GM18520 (cell line): ENCODE results near the gene TCEAL1.
A peak's percentile ranks its signal among the peaks of the same experiment; 100 is the strongest.
"Not testable (repeated sequence)": the region's sequence is repeated elsewhere in the genome, so short reads cannot be mapped to it uniquely, and the experiment has no call there.

Experiments
- ATAC-seq: cut with Tn5 transposase; IDR thresholded peaks from one replicate; pipeline ENCODE4 v1.9.1; 2021; ENCODE audit not compliant: unreplicated experiment

The TCEAL1 gene, protein sequence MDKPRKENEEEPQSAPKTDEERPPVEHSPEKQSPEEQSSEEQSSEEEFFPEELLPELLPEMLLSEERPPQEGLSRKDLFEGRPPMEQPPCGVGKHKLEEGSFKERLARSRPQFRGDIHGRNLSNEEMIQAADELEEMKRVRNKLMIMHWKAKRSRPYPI

DNA sequence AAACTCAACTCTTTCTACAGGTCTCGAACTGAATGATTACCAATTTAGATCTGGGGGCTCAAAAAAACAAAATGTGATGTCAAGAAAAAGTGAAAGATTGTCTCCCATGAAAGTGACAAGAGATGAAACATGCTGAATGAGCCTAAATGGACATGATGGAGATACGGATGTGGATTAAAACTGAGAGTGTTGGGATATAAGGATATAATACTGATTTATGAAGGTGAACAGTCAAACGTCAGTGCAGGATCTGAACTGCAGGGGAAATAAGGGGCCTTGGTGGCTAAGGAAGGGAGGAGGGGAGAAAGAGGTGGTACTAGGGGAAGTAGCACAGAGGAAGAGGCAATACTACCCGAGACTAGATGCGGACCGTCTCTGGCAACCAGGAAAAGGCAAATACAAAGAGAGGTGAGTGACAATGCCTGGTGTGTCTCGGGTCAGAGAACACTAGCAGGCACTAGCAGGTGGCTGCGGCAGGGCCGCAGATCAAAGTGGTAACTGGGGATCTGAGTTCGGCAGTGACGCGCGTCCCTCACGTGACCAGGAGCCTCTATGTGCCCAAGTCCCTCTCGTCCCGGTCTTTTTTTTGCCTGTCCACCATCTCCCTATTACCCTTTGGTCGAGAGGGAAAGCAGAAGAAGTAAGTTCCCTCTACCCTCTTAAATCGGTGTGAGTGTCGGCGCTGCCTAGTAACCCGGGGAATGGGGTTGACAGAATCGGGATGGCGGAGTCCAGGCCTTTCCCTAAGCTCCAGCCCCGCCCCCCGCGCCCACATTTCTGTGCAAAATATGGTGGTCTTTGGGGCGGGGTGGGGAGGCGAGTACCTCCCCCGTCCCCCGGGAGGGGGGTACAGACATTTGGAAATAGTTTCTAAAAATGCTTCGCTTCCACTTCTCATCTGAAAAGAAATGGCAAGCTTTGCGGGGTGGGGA lies at the start of gene TCEAL1:
TSS of gene TCEAL1 (plus strand) at position 590 of the 932 bp plus-strand sequence. CDS start 942 bp downstream, outside the sequence.
- ATAC-seq = peak; percentile 61

DNA sequence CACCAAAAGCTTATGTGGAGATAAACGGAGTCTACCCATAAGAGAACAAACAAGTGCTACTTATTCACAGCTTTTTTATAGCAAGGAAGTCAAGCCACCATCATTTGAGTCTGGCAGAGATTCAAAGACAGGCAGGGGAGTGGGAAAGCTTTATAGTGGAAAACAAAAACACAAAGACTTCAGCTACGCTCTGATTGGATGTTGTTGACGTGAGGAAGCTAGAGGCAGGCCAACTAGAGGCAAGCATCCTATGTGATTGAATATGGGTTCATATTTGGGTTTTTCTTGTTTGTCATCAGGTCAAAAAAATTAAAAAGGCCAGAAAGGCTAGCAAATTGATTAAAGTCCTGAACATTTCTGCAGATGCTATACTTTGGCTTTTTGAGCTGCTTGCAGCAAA lies 44.2 kb upstream of the TCEAL1 start:
- ATAC-seq = no peak

DNA sequence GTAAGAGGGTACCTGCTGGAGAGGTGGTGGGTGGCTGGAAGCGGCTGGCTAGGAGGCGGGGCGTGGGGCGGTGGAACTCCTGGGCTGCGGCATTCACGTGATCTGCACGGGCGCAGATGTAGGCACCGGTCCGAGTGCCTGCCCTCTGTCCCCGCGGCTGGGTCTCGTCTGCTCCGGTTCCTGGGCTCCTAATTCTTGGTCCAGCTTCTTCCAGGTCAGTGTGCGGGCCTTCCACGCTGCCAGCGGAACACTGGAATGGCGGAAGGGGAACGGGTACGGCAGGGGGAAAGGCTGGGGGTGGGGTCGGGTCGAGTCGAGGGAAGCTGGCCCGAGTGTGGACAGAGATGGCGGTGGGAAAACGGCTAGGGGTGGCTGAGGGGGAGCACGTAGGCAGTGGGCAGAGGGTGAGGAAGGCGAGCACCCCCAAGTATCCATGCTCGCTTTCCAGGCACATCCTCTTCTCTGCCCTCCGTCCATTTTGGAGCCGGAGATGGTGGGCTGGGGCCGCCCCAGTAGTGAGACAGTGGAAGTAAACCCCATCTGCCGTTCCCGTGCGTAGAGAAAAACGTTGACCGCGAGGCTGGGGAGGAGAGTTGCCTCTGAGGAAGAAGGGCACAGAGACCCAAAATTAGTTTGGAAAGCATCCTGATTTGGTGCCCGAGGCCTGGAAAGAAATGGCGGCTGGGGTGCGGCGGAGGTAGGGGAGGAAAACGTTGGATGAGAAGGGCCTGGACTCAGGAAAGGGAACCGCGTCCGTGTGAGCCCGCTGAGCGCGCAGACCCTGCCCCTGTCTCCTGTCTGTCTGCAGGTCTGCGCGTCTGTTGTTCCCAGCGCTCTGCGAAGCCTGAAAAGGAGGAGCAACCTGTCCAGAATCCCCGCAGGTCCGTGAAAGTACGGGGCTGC lies 43.1 kb upstream of the TCEAL1 start, which contains the start of gene TCEAL4:
TSS of gene TCEAL4 (plus strand) at position 105 of the 903 bp plus-strand sequence. CDS start 1,161 bp downstream, outside the sequence.
- no peak for ATAC-seq

DNA sequence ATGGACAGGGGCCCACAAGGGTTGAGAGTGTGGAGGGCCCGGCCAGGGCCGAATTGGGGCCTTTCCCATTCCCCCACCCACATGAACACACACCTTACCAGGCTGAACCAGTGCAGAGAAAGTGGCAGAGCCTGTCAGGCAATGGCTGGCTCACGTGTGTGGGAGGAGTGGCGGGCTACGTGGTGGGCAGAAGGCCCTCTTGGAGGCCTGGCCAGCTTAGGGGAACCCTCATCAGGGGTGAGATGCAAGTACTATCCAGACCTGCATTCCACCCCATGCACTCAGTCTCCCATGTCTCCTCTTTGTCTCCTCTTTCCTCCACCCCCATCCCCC lies 42.5 kb upstream of the TCEAL1 start:
- no peak for ATAC-seq

DNA sequence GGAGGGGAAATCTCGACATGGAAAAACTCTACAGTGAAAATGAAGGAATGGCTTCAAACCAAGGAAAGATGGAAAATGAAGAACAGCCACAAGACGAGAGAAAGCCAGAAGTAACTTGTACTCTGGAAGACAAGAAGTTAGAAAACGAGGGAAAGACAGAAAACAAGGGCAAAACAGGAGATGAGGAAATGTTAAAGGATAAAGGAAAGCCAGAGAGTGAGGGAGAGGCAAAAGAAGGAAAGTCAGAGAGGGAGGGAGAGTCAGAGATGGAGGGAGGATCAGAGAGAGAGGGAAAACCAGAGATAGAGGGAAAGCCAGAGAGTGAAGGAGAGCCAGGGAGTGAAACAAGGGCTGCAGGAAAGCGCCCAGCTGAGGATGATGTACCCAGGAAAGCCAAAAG lies 42.1 kb upstream of the TCEAL1 start:
- no peak for ATAC-seq

DNA sequence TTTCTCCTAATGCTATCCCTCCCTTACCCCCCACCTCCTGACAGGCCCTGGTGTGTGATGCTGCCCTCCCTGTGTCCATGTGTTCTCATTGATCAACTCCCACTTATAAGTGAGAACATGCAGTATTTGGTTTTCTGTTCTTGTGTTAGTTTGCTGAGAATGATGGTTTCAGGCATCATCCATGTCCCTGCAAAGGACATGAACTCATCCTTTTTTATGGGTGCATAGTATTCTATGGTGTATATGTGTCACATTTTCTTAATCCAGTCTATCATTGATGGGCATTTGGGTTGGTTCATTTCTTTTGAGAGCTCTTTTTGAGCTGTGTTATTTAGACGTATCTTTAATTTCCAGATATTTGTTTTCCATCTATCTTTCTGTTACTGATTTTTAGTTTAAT lies 36.5 kb upstream of the TCEAL1 start:
- ATAC-seq = not testable (repeated sequence)

DNA sequence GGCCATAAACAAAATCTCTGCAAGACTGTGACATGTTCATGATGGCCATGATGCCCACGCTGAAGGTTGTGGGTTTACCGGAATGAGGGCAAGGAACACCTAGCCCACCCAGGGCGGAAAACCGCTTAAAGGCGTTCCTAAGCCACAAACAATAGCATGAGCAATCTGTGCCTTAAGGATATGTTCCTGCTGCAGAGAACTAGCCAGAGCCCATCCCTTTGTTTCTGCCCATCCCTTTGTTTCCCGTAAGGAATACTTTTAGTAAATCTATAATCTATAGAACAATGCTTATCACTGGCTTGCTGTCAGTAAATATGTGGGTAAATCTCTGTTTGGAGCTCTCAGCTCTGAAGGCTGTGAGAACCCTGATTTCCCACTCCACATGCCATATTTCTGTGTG lies 33.6 kb upstream of the TCEAL1 start:
- ATAC-seq = not testable (repeated sequence)

DNA sequence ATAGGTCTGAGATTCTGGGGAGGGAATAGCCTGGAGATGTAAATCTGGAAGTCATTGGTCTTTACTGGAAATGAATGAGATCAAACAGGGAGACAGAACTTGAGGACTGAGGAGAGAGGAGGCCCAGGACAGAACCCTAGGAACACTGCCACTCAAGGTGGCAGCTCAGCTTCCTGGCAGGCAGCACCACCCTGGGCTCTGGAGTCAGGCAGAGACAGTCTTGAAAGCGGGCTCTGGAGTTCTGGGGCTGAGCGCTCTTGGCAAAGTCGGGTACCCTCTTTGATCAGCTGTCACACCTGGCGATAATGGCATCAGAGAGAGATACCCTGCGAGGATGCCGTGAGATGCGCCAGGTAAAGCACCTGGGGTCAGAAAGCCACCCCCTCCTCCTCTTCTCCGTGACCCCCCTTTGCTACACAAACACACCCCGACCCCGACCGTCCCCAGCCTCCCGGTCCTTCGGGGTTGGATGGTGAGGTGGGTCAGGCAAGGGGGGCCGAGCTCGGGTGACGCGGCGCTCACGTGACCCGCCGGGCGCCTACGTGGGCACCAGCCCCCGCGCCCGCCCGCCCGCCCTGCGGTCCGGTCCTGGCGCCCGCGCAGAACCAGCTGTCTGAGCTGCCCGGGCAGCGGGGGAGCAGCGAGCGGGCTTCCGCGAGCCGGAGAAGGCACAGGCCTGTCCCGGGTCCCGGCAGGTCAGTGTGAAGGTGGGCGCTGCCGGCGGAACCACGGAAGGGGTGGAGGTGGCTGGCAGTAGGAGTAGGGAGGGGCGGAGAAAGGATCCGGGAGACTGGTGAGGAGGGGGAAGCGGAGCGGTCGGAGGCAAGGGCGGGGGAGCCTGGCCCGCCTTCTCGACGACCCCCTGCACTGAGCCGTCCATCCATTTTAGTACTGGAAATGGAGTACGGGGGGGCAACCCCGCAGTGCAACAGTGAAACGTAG lies 21.1 kb upstream of the TCEAL1 start, which contains the start of gene TCEAL3:
TSS of gene TCEAL3 (plus strand) at position 600 of the 942 bp plus-strand sequence. CDS start 1,102 bp downstream, outside the sequence.
- no peak for ATAC-seq

DNA sequence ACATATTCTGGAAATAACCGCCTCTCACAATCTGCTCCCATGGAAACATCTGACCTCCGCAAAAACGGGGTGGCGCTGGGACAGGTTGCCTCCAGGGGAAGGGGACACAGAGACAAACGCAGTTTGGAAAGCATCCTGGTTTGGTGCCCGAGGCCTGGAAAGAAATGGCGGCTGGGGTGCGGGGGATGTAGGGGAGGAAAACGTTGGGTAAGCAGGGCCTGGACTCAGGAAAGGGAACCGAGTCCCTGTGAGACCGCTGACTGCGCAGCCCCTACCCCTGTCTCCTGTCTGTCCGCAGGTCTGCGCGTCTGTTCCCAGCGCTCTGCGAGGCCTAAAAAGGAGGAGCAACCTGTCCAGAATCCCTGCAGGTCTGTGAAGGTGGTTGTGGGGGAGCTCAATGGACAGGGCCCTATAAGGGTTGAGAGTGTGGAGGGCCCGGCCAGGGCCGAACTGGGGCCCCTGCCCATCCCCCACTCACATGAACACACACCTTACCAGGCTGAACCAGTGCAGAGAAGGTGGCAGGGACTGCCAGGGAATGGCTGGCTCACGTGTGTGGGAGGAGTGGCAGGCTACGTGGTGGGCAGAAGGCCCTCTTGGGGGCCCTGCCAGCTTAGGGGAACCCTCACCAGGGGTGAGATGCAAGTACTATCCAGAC lies 20.3 kb upstream of the TCEAL1 start:
- no peak for ATAC-seq

DNA sequence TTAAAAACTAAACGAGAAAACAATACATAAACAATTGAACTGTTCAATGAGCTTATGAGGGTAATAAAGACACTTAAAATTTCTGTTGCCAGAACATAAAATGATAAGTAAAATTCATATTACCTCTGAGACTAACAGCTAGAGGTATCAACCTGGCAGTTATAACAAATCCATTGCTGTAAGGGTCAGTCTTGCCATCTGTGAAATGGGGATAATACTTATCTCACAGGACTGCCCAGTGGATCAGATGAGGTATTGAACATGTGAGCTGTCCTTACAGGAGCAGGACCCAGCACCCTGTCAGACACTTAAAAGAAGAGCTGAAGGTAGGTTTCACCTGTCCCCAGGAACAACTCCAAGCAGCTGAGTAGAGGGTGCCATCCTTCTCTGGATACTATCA lies 18.5 kb upstream of the TCEAL1 start:
- ATAC-seq = no peak

DNA sequence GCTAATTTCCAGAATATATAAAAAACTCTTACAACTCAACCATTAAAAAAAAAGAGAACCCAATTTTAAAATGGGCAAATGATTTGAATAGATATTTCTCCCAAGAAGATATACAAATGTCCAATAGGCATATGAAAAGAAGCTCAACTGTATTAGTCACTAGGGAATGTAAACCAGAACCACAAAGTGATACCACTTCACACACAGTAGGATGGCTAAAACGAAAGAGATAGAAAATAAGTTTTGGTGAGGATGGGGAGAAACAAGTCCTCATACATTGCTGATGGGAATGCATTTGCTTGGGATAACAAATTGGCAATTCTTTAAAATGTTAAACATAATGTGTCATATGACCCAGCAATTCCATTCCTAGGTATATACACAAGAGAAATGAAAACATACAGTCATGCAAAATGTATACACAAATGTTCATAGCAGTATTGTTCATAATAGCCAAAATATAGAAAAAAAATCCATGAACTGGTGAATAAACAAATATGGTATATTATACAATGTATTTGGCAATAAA lies 15.3 kb upstream of the TCEAL1 start:
- ATAC-seq = no peak

DNA sequence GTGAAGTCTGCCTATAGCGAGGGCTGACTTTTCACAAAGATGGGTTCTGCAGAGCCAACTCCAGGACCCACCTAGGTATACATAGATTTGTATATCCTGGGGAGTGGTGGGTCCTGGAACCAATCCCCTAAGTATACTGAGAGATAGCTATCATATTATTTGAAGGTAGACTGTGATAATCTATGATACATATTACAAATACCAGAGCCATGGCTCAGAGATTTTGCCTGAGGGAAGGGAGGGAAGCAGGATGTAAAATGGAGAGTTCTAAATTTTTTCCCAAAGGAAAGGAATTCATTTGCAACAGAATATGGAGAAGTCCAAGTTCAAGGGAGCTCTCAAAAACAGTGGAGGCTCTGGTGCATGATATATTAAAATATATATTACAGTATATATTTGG lies 13.8 kb upstream of the TCEAL1 start:
- ATAC-seq = no peak

DNA sequence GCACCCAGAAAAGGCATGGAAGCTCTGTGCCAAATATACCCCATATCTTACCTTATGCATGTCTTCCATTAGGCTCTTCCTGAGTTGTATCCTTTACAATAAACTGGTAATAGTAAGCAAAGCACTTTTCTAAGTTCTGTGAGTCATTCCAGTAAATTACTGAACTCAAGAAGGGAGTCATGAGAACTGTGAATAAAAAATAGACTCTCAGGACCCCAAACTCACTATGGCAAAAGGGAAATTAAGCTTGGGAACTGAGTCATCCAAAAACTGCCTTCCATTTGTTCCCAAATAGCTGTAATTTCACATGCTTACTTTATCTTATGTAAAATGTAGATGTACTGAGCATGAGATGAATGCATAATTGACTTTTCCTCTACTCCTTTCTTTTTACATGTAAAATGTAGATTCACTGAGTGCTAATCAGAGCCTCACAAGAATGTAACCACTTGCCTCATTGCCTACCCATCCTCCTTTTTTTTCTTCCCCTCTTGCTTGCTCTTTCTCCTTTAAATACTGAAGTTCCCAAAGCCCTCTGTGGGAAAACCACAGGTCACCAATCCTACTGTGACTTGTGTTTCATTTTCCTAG lies 12.9 kb upstream of the TCEAL1 start:
- ATAC-seq = no peak

DNA sequence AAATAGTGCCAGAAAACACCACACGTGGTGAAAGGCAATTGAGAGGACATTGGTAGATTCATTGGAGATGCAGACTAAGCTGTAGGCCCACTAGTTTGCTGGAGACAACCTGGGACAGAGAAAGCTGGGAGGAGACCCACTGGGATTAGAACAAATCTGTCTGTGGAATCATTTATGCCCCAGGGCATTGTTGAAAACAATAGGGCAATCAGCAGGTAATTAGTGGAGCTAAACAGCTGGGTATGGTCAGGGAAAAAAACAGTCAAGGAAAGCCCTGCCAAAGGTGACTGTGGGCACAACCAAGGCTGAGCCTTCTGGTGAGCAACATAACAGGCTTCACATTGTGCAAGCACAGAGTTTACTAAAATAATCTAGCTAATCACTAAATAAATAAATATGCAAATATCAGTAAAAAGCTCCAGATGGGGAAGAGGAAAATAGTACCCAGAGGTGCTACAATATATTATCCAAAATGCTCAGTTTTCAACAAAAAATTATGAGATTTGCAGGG lies 12.0 kb upstream of the TCEAL1 start:
- ATAC-seq = no peak

DNA sequence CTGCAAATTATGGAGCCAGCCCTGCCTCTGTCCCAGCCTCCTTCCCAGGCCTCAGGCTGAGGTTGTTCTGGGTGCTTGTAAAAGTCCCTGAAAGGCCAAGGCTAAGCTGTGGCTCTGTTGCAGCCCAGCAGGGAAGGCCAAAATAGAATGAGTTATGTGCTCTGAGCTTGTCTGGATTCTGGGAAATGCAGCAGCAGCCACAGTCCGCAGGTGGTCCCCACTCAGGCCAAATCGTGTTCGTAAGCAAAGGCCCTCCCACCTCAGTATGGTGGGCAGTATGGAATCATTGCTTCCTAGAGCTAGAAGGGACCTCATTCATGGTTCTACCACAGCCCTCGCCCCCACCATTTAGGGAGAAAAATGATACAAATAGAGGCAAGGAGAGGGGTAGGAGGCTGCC lies 4.7 kb upstream of the TCEAL1 start:
- no peak for ATAC-seq

DNA sequence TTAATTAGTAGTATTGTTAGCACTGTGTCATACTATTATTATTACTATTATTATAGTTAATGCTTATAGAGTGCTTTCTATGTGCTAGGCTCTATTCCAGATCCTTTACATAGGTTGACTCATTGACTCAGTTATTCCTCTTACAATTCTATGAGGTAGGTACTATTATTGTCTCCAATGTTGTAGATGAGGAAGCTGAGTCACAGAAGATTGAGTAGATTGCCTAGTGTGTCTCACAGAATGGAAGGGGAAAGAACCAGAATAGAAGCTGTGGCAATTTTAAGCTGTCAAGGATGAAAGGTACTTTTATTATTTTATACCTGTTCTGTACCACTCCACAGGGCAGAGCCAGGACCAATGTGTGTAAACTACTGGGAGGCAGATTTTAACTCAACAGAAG lies 1.9 kb upstream of the TCEAL1 start:
- ATAC-seq = no peak

DNA sequence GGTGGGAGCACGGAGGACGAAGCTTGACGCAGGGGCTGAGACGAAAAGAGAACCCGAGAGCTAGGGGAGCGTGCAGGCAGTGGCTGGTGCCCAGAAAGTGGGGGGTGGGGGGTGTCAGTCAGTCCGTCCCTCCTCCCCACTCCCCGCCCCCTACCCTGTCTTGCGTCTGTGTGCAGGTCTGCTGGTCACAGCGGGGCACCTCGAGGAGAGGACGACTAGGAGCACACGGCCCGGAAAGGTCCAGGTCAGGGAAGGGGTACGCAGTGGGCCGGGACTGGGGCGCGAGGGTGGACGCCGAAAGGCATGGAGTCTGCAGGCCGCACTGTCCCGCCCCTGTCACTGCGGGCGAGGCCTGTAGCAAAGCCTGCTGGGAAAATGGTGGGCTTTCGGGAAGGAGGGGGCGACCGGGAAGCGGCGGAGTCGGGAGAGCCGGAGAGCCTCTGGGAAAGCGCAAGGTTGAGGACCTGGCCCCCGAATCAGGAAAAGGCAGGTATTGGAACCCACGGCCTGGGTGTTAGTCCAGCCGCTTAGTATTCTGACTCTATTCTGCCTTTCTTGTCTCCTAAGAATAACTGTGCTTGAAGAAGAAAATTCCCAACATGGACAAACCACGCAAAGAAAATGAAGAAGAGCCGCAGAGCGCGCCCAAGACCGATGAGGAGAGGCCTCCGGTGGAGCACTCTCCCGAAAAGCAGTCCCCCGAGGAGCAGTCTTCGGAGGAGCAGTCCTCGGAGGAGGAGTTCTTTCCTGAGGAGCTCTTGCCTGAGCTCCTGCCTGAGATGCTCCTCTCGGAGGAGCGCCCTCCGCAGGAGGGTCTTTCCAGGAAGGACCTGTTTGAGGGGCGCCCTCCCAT lies 769 bp downstream of the TCEAL1 start:
- no peak for ATAC-seq

DNA sequence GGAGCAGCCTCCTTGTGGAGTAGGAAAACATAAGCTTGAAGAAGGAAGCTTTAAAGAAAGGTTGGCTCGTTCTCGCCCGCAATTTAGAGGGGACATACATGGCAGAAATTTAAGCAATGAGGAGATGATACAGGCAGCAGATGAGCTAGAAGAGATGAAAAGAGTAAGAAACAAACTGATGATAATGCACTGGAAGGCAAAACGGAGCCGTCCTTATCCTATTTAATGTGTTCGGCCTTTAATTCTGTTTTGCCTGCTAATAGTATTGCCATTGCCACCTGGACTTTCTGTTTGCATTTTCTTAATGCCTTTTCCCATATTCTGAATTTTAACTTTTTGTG lies 1.4 kb downstream of the TCEAL1 start:
- ATAC-seq = no peak
